Measurements from ENCODE around the gene ATP1A4. TPM values are rescaled to one million over a fixed set of nuclear protein-coding genes. Genes with fewer than 3 reads are reported as not detected.

Gene ATP1A4
- total RNA-seq, 1 experiment from 2014 or later, result not detected

DNA sequence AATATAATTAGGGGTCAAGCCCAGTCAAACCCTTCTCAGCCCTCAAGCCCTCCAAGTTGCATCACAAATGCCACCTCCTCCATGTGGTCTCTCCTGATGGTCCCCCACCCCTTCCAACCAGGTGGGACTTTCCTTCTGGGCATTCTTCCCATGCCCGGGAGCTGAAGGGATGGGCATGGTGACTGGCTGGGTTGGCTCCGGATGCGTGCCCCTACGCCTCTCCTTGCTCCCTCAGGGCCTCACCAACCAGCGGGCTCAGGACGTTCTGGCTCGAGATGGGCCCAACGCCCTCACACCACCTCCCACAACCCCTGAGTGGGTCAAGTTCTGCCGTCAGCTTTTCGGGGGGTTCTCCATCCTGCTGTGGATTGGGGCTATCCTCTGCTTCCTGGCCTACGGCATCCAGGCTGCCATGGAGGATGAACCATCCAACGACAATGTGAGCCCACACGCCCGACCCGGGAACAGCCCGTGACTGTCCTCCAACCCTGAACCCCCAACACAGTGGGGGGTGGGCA, 28.4 kb upstream of the ATP1A4 start:
- intact Hi-C loops (cut with micrococcal nuclease; ENCODE audit: unreplicated experiment), result no loop called here
- ATAC-seq, result no peak

DNA sequence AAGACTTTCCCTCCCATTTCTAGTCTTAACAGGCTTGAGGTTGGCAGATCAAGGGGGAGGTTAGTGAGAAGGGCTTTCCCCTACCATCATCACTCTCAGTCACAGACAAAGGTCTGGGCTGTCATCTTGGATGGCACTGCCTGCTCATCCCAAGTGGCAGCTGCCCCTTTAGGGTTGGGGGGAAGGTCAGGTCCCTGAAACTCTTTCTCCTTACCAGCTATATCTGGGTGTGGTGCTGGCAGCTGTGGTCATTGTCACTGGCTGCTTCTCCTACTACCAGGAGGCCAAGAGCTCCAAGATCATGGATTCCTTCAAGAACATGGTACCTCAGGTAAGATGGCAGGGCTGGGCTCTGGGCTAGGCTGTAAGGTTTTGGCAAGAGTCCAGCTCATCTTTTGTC, 27.7 kb upstream of the ATP1A4 start:
- H3K9me3 ChIP-seq (ENCODE audit: control insufficient read depth, insufficient read depth, low read depth, low read length), result no peaks in the 10 kb centered on the region
- no peaks in the 10 kb centered on the region for H3K36me3 ChIP-seq (ENCODE audit: control insufficient read depth, insufficient read depth, low read length)
- no TSS peak for BruUV-seq (replicated peaks)
- H3K4me1 ChIP-seq (ENCODE audit: control insufficient read depth, insufficient read depth, low read length), result no peaks in the 10 kb centered on the region
- ChIA-PET POLR2A (no interaction called here), CTCF (no interaction called here)
- H3K27ac ChIP-seq (ENCODE audit: low read length), result no peak overlapping the region
- no peaks in the 10 kb centered on the region for H3K27me3 ChIP-seq (ENCODE audit: control insufficient read depth, insufficient read depth, low read length)
- TF ChIP-seq SIN3A (IDR thresholded peaks at IDR 0.05; ENCODE audit: borderline replicate concordance, insufficient read depth, low read depth, low read length), result no peak
- TF ChIP-seq, protein P1, sequence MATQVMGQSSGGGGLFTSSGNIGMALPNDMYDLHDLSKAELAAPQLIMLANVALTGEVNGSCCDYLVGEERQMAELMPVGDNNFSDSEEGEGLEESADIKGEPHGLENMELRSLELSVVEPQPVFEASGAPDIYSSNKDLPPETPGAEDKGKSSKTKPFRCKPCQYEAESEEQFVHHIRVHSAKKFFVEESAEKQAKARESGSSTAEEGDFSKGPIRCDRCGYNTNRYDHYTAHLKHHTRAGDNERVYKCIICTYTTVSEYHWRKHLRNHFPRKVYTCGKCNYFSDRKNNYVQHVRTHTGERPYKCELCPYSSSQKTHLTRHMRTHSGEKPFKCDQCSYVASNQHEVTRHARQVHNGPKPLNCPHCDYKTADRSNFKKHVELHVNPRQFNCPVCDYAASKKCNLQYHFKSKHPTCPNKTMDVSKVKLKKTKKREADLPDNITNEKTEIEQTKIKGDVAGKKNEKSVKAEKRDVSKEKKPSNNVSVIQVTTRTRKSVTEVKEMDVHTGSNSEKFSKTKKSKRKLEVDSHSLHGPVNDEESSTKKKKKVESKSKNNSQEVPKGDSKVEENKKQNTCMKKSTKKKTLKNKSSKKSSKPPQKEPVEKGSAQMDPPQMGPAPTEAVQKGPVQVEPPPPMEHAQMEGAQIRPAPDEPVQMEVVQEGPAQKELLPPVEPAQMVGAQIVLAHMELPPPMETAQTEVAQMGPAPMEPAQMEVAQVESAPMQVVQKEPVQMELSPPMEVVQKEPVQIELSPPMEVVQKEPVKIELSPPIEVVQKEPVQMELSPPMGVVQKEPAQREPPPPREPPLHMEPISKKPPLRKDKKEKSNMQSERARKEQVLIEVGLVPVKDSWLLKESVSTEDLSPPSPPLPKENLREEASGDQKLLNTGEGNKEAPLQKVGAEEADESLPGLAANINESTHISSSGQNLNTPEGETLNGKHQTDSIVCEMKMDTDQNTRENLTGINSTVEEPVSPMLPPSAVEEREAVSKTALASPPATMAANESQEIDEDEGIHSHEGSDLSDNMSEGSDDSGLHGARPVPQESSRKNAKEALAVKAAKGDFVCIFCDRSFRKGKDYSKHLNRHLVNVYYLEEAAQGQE (IDR thresholded peaks at IDR 0.05; ENCODE audit: insufficient read depth in 1 of 2, low read depth in 2 of 2, low read length in 1 of 2), result no peak
- TF ChIP-seq, protein P2, sequence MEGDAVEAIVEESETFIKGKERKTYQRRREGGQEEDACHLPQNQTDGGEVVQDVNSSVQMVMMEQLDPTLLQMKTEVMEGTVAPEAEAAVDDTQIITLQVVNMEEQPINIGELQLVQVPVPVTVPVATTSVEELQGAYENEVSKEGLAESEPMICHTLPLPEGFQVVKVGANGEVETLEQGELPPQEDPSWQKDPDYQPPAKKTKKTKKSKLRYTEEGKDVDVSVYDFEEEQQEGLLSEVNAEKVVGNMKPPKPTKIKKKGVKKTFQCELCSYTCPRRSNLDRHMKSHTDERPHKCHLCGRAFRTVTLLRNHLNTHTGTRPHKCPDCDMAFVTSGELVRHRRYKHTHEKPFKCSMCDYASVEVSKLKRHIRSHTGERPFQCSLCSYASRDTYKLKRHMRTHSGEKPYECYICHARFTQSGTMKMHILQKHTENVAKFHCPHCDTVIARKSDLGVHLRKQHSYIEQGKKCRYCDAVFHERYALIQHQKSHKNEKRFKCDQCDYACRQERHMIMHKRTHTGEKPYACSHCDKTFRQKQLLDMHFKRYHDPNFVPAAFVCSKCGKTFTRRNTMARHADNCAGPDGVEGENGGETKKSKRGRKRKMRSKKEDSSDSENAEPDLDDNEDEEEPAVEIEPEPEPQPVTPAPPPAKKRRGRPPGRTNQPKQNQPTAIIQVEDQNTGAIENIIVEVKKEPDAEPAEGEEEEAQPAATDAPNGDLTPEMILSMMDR (IDR thresholded peaks at IDR 0.05), result no peak
- TF ChIP-seq POLR2AphosphoS5 (IDR thresholded peaks at IDR 0.05; ENCODE audit: low read depth, low read length), result no peak
- TF ChIP-seq TCF7L2 (IDR thresholded peaks at IDR 0.05; ENCODE audit: low read depth, low read length), result no peak
- intact Hi-C loops (cut with micrococcal nuclease; ENCODE audit: unreplicated experiment) (no loop called here), in situ Hi-C loops (cut with HindIII; ENCODE audit: low pct_unique_long_range_greater_than_20kb, low sequenced_read_pairs) (no loop called here)
- no peak for DNase-seq (ENCODE audit: low read depth, low spot score)
- H3K4me3 ChIP-seq (ENCODE audit: low read depth in 2 of 2, low read length in 2 of 2), result no peak overlapping the region
- no peak for ATAC-seq

More for the DNA sequence above, 28.4 kb upstream of the ATP1A4 start:
- H3K9me3 ChIP-seq (ENCODE audit: control insufficient read depth, insufficient read depth, low read depth, low read length), result no peaks in the 10 kb centered on the region
- no peaks in the 10 kb centered on the region for H3K36me3 ChIP-seq (ENCODE audit: control insufficient read depth, insufficient read depth, low read length)
- DNase-seq (ENCODE audit: low read depth, low spot score), result no peak
- no peak overlapping the region for H3K27ac ChIP-seq (ENCODE audit: low read length)
- in situ Hi-C loops (cut with HindIII; ENCODE audit: low pct_unique_long_range_greater_than_20kb, low sequenced_read_pairs), result no loop called here
- H3K27me3 ChIP-seq (ENCODE audit: control insufficient read depth, insufficient read depth, low read length), result no peaks in the 10 kb centered on the region
- TF ChIP-seq, protein P2 (IDR thresholded peaks at IDR 0.05), result no peak
- TF ChIP-seq POLR2AphosphoS5 (IDR thresholded peaks at IDR 0.05; ENCODE audit: low read depth, low read length) (no peak), SIN3A (IDR thresholded peaks at IDR 0.05; ENCODE audit: borderline replicate concordance, insufficient read depth, low read depth, low read length) (no peak), TCF7L2 (IDR thresholded peaks at IDR 0.05; ENCODE audit: low read depth, low read length) (no peak)
- TF ChIP-seq, protein P1 (IDR thresholded peaks at IDR 0.05; ENCODE audit: insufficient read depth in 1 of 2, low read depth in 2 of 2, low read length in 1 of 2), result no peak
- ChIA-PET POLR2A (no interaction called here), CTCF (interaction anchor here (0.6 kb wide), 1 partner anchor 1327 kb away, joined by 3 read pairs; no protein-coding TSS in a partner anchor)
- no TSS peak for BruUV-seq (replicated peaks)
- no peaks in the 10 kb centered on the region for H3K4me1 ChIP-seq (ENCODE audit: control insufficient read depth, insufficient read depth, low read length)
- H3K4me3 ChIP-seq (ENCODE audit: low read depth in 2 of 2, low read length in 2 of 2), result no peak overlapping the region

All from Panc1 (cell line).